Measurements from ENCODE around the gene LMAN1L. TPM values are rescaled to one million over a fixed set of nuclear protein-coding genes. Genes with fewer than 3 reads are reported as not detected.
A peak's percentile ranks its signal among the peaks of the same experiment; 100 is the strongest.

LMAN1L gene
- total RNA-seq, 1 donor from 2014 or later = 2.2 TPM

DNA sequence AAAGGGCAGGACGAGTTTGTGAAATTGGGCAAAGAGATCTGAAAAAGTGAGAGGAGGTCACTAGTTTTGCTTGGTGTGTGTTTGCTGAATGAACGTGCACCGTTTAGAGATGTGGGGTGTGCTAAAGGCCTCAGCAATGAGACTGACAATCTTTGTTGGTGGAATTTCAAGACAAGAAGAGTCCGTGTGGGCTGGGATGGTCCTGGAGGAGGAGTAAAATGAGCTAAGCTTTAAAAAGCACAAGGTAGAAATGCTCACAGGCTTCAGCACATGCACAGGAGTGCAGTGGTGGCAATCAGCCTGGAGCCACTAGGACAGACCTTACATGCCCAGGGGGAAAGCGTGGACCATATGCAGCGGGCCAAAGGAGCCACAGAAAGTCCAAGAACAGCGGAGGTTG, 12.3 kb downstream of the LMAN1L start:
- Mint-ChIP-seq H3K9me3 (no peaks in the 10 kb centered on the region), H3K4me1 (peaks cover 27% of the 10 kb centered on the region), H3K27me3 (peaks cover 21% of the 10 kb centered on the region), H3K27ac (no peak overlapping the region), H3K36me3 (ENCODE audit: low read depth) (no peaks in the 10 kb centered on the region), H3K4me3 (no peak overlapping the region)
- intact Hi-C loops (cut with micrococcal nuclease) = no loop called here
- CTCF ChIA-PET = no interaction called here
- DNase-seq (no peak), ATAC-seq (ENCODE audit: low read depth) (no peak)
- POLR2A ChIA-PET = interaction anchor here (0.9 kb wide), 1 partner anchor 37 kb away, joined by 3 read pairs; no protein-coding TSS in a partner anchor
- TF ChIP-seq, protein P1, sequence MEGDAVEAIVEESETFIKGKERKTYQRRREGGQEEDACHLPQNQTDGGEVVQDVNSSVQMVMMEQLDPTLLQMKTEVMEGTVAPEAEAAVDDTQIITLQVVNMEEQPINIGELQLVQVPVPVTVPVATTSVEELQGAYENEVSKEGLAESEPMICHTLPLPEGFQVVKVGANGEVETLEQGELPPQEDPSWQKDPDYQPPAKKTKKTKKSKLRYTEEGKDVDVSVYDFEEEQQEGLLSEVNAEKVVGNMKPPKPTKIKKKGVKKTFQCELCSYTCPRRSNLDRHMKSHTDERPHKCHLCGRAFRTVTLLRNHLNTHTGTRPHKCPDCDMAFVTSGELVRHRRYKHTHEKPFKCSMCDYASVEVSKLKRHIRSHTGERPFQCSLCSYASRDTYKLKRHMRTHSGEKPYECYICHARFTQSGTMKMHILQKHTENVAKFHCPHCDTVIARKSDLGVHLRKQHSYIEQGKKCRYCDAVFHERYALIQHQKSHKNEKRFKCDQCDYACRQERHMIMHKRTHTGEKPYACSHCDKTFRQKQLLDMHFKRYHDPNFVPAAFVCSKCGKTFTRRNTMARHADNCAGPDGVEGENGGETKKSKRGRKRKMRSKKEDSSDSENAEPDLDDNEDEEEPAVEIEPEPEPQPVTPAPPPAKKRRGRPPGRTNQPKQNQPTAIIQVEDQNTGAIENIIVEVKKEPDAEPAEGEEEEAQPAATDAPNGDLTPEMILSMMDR (IDR thresholded peaks at IDR 0.05) = no peak

DNA sequence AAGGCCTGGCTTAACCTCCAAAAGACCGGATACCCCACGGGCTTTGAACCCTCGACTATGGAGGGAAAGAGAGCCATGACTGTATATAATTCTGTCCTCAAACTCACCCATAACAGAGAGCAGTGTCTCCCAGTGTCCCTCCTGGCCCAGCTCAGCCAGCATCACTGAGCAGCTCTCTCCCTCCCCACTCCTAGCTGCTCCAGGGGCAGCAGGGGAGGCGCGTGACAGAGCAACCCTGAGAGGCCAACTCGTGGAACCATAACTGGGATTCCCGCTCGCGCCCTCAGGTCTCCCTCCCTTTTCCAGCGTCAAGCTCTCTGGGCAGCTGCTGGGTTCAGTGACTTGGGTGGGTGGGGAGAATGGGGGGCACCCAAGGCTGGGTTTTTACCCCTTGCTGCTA, 13.2 kb downstream of the LMAN1L start:
- intact Hi-C loops (cut with micrococcal nuclease) = loop anchor here (1.0 to 2.0 kb wide), 2 partner anchors 17 to 169 kb away; partner anchors contain the start of genes SCAMP5 and ULK3
- TF ChIP-seq, protein P1 (IDR thresholded peaks at IDR 0.05) = no peak
- DNase-seq (no peak), ATAC-seq (ENCODE audit: low read depth) (no peak)
- no peaks in the 10 kb centered on the region for H3K9me3 Mint-ChIP-seq
- no peak overlapping the region for H3K27ac Mint-ChIP-seq
- CTCF ChIA-PET = interaction anchor here (1.9 kb wide), 1 partner anchor 75 kb away, joined by 6 read pairs; no protein-coding TSS in a partner anchor
- H3K36me3 Mint-ChIP-seq (ENCODE audit: low read depth) = no peaks in the 10 kb centered on the region
- peaks cover 21% of the 10 kb centered on the region for H3K27me3 Mint-ChIP-seq
- no peak overlapping the region for H3K4me3 Mint-ChIP-seq
- peaks cover 18% of the 10 kb centered on the region for H3K4me1 Mint-ChIP-seq
- POLR2A ChIA-PET = interaction anchor here (0.5 to 0.9 kb wide), 2 partner anchors 38 to 113 kb away, joined by 3 read pairs; no protein-coding TSS in a partner anchor

DNA sequence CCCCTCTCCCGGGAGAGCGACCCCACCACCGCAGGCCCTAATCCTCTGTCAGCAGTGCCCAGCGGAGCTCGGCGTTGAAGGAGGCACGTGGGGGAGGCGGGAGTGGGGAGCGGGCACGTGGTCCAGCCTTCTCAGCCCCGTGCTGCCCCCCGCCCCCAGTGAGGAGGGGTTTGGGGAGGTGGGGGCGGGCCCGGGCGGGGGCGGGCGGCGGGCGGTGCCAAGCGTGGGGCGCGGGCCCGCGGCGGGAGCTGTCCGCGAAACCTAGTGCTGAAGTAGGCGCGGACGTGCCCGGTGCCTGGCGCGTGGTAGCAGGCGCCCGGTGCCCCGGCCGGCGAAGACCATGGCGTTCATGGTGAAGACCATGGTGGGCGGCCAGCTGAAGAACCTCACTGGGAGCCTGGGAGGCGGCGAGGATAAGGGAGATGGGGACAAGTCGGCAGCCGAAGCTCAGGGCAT, 13.8 kb downstream of the LMAN1L start, which contains the start of gene CPLX3:
Gene CPLX3, plus strand, starts transcription at position 264 of the 456 bp plus-strand sequence. Its CDS starts 77 bp downstream, at position 341.
- no peak within 1 kb of the TSS for H3K27ac Mint-ChIP-seq
- DNase-seq (peak; percentile 43), ATAC-seq (ENCODE audit: low read depth) (peak; percentile 49)
- H3K36me3 Mint-ChIP-seq (ENCODE audit: low read depth) = no peaks in the 10 kb centered on the region
- H3K4me3 Mint-ChIP-seq = no peak within 1 kb of the TSS
- ChIA-PET POLR2A (interaction anchor here (0.5 to 0.9 kb wide), 2 partner anchors 12 to 113 kb away, joined by 3 read pairs; no protein-coding TSS in a partner anchor), CTCF (interaction anchor here (1.9 kb wide), 1 partner anchor 75 kb away, joined by 6 read pairs; no protein-coding TSS in a partner anchor)
- TF ChIP-seq, protein P1 (IDR thresholded peaks at IDR 0.05) = no peak
- no peaks in the 10 kb centered on the region for H3K9me3 Mint-ChIP-seq
- H3K27me3 Mint-ChIP-seq = peaks cover 21% of the 10 kb centered on the region
- intact Hi-C loops (cut with micrococcal nuclease) = loop anchor here (1.0 to 2.0 kb wide), 2 partner anchors 16 to 169 kb away; partner anchors contain the start of genes SCAMP5 and ULK3
- peaks cover 13% of the 10 kb centered on the region for H3K4me1 Mint-ChIP-seq

DNA sequence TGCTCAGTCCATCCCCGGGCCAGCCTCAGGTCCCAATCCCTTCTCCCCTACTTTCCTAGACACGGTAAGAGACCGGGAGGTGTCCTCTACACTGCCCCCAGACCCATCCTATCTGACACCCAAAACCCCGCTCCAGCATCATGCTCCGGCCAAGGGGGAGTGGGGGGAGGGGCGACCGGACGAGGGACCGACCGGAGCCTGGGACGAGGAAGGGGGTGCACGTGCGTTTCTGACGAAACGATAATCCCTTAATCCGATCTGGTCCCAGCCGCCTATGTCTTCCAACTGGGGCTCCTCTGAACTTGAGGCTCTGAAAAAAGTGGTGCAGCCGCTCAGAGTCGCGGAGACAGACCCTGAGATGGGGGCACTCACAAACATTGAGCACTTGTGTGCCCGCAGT, 14.3 kb downstream of the LMAN1L start:
- TF ChIP-seq, protein P1 (IDR thresholded peaks at IDR 0.05) = no peak
- Mint-ChIP-seq H3K36me3 (ENCODE audit: low read depth) (no peaks in the 10 kb centered on the region), H3K4me1 (peaks cover 8% of the 10 kb centered on the region), H3K27ac (no peak overlapping the region), H3K27me3 (peaks cover 21% of the 10 kb centered on the region), H3K4me3 (no peak overlapping the region), H3K9me3 (no peaks in the 10 kb centered on the region)
- ChIA-PET CTCF (interaction anchor here (0.6 to 1.9 kb wide), 4 partner anchors 11 to 74 kb away, joined by 3 to 6 read pairs (median 4); no protein-coding TSS in a partner anchor), POLR2A (interaction anchor here (0.9 kb wide), 1 partner anchor 12 kb away, joined by 3 read pairs; no protein-coding TSS in a partner anchor)
- intact Hi-C loops (cut with micrococcal nuclease) = loop anchor here (1.0 to 2.0 kb wide), 2 partner anchors 16 to 168 kb away; partner anchors contain the start of genes SCAMP5 and ULK3
- ATAC-seq (ENCODE audit: low read depth) (no peak), DNase-seq (no peak)

DNA sequence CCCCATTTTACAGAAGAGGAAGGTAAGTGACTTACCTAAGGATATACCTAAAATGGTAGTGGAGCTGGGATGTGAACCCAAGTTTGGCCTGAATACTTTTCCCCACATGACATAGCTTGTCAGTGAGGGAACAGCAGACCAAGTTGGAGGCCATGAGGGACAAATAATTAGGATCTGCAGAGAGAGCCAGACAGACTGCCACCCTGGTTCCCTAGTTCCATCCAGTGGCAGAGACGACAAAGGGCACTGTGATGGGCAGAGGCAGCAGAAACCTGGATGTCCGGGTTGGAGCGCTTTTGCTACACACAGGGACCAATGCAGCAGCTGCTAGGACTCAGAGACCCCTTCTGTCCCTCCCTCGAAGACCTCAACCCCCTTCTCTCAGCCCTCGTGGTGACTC, 15.0 kb downstream of the LMAN1L start:
- Mint-ChIP-seq H3K27me3 (peaks cover 21% of the 10 kb centered on the region), H3K9me3 (no peaks in the 10 kb centered on the region), H3K4me3 (no peak overlapping the region), H3K27ac (no peak overlapping the region), H3K4me1 (peaks cover under 1% of the 10 kb centered on the region), H3K36me3 (ENCODE audit: low read depth) (no peaks in the 10 kb centered on the region)
- intact Hi-C loops (cut with micrococcal nuclease) = loop anchor here (2.0 kb wide), 1 partner anchor 15 kb away; the partner anchor contains the start of gene ULK3
- TF ChIP-seq, protein P1 (IDR thresholded peaks at IDR 0.05) = no peak
- DNase-seq = no peak
- no peak for ATAC-seq (ENCODE audit: low read depth)
- ChIA-PET CTCF (interaction anchor here (0.6 to 1.9 kb wide), 4 partner anchors 10 to 74 kb away, joined by 3 to 6 read pairs (median 4); no protein-coding TSS in a partner anchor), POLR2A (interaction anchor here (0.8 kb wide), 1 partner anchor 46 kb away, joined by 3 read pairs; the partner anchor contains the start of gene CSK)

All from activated B cell treated with CpG ODN at 0.5 μM for 24 hours (primary cell).